ENCODE measurements around the gene STOML1. TPM values are rescaled to one million over a fixed set of nuclear protein-coding genes. Genes with fewer than 3 reads are reported as not detected.

Gene STOML1
- total and polyA plus RNA-seq, 8 donors: 5.2 to 13.2 (median 9.2) TPM

GRCh38 chr15:73948396-73948795, 43.7 kb downstream of the STOML1 start:
- ATAC-seq: no peak
- 85 to 93% methylated on average over 4 of the region's 4 CpGs for WGBS, 2 donors

DNA sequence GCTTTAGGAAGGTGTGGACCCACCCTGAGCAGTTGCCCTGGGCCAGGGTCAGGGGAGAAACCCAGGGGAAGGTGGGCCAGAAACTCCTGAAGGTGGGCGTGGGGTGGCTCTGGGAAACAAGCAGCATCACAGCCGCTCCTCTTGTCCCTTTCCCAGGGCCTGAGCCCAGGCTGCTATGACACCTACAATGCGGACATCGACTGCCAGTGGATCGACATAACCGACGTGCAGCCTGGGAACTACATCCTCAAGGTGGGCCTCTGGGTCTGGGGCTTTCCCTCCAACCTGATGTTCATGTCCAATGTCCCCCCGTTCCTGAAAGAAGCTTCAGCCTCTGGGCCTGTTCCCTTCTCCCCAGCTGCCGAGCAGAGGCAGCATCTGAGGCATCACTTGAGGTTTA, 44.4 kb downstream of the STOML1 start:
- FAIRE-seq (no peak), ATAC-seq (no peak), DNase-seq (no peak)
- 91 to 94% methylated on average over 9 of the region's 9 CpGs for whole genome bisulfite sequencing, 2 donors
- TF ChIP-seq, protein P1, sequence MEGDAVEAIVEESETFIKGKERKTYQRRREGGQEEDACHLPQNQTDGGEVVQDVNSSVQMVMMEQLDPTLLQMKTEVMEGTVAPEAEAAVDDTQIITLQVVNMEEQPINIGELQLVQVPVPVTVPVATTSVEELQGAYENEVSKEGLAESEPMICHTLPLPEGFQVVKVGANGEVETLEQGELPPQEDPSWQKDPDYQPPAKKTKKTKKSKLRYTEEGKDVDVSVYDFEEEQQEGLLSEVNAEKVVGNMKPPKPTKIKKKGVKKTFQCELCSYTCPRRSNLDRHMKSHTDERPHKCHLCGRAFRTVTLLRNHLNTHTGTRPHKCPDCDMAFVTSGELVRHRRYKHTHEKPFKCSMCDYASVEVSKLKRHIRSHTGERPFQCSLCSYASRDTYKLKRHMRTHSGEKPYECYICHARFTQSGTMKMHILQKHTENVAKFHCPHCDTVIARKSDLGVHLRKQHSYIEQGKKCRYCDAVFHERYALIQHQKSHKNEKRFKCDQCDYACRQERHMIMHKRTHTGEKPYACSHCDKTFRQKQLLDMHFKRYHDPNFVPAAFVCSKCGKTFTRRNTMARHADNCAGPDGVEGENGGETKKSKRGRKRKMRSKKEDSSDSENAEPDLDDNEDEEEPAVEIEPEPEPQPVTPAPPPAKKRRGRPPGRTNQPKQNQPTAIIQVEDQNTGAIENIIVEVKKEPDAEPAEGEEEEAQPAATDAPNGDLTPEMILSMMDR (IDR thresholded peaks at IDR 0.05): no peak
- intact Hi-C loops (cut with DNase I): no loop called here
- Histone ChIP-seq H3K4me3 (no peak overlapping the region), H3K27me3 (no peaks in the 10 kb centered on the region), H3K4me1 (peaks cover 0 to 6% (median 4%) of the 10 kb centered on the region in 3 donors), H3K36me3 (no peaks in the 10 kb centered on the region), H3K27ac (no peak overlapping the region), H3K9me3 (no peaks in the 10 kb centered on the region)

More at GRCh38 chr15:73948396-73948795, 43.7 kb downstream of the STOML1 start:
- Histone ChIP-seq H3K27ac (no peak overlapping the region), H3K36me3 (no peaks in the 10 kb centered on the region), H3K4me3 (no peak overlapping the region), H3K9me3 (no peaks in the 10 kb centered on the region), H3K4me1 (peaks cover 0 to 6% (median 4%) of the 10 kb centered on the region in 3 donors), H3K27me3 (no peaks in the 10 kb centered on the region)
- DNase-seq (no peak), FAIRE-seq (no peak)
- TF ChIP-seq, protein P1 (IDR thresholded peaks at IDR 0.05): no peak
- intact Hi-C loops (cut with DNase I): no loop called here

GRCh38 chr15:73946795-73947370, 45.2 kb downstream of the STOML1 start:
- 94 to 98% methylated on average over 9 of the region's 9 CpGs for WGBS, 2 donors
- Histone ChIP-seq H3K27me3 (no peaks in the 10 kb centered on the region), H3K9me3 (no peaks in the 10 kb centered on the region), H3K4me1 (peaks cover 0 to 6% (median 4%) of the 10 kb centered on the region in 3 donors), H3K4me3 (no peak overlapping the region), H3K36me3 (no peaks in the 10 kb centered on the region), H3K27ac (no peak overlapping the region)
- intact Hi-C loops (cut with DNase I): no loop called here
- FAIRE-seq (no peak), ATAC-seq (no peak), DNase-seq (no peak)
- TF ChIP-seq, protein P1 (IDR thresholded peaks at IDR 0.05): no peak

DNA sequence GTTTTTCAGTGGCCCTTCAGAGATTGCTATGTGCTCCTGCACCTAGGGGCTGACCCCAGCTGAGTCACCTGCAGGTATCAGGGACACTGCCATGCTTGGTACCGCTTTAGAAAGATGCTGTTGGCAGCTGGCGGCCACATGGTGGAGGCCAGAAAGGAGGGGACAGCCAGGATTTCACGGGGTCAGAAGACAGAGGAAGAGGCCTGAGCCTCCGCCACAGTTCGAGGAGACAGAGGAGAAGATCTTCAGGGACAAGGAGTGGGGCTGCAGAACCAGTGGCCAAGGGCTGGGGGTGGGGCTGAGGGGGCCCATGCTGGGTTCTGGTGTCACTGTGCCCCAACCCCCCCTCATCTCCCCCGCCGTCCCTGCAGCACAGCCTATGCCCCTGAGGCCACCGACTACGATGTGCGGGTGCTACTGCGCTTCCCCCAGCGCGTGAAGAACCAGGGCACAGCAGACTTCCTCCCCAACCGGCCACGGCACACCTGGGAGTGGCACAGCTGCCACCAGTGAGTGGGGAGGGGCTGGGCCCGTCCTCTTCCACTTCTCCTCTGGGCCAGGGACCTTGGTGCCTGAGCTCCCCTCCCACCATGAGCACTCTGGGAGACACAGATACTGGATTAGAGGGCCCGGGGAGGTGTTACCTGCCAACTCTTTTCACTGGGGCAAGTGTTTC, 45.9 kb downstream of the STOML1 start:
- Histone ChIP-seq H3K4me1 (no peaks in the 10 kb centered on the region), H3K27ac (no peak overlapping the region), H3K36me3 (no peaks in the 10 kb centered on the region), H3K9me3 (no peaks in the 10 kb centered on the region), H3K4me3 (no peak overlapping the region), H3K27me3 (no peaks in the 10 kb centered on the region)
- 80 to 85% methylated on average over 17 of the region's 17 CpGs for WGBS, 2 donors
- ATAC-seq (no peak), FAIRE-seq (no peak), DNase-seq (no peak)
- intact Hi-C loops (cut with DNase I): no loop called here
- TF ChIP-seq, protein P1 (IDR thresholded peaks at IDR 0.05): no peak

DNA sequence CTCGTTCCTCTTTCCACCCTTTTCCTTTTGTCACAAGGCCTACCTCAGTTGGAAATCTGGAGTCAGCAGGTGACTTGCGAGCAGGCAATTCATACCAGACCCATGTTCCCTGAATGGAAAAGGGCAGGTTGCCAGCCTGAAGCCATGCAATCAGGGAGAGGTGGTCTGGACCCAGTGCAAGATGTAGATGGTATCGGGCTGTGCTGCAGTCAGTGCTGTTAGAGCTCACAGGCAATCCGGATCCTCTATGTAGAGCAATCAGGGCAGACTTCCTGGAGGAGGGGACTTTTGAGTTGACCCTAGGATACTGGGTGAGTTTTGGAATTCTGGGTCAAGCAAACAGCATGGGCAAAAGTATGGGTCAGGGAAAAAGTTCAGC, 47.0 kb downstream of the STOML1 start:
- ATAC-seq (no peak), DNase-seq (no peak), FAIRE-seq (no peak)
- Histone ChIP-seq H3K9me3 (no peaks in the 10 kb centered on the region), H3K4me1 (no peaks in the 10 kb centered on the region), H3K27ac (no peak overlapping the region), H3K4me3 (no peak overlapping the region), H3K27me3 (no peaks in the 10 kb centered on the region), H3K36me3 (no peaks in the 10 kb centered on the region)
- intact Hi-C loops (cut with DNase I): no loop called here
- WGBS, 2 donors: 92 to 94% methylated on average over 4 of the region's 4 CpGs
- TF ChIP-seq, protein P1 (IDR thresholded peaks at IDR 0.05): no peak

Data from pancreas (tissue), 10 donors.